Stimulated activated CD4-positive, alpha-beta T cell treated with anti-CD3 and anti-CD28 coated beads, Interleukin-1b, Interleukin-23, amount 100 ng/mL, for 1 hour (primary cell): Measurements from ENCODE around the gene ALDH3A1.

Experiments used
- DNase-seq, 2 donors: peaks; one replicate each; pipeline ENCODE4 v3.0.0-alpha.2; 2020; ENCODE audit warnings: low read depth in 2 of 2

The ALDH3A1 gene

GRCh38 chr17:19741832-19742457 is 6.2 kb downstream of the ALDH3A1 start:
- no peak for DNase-seq

GRCh38 chr17:19740933-19741332 is 7.2 kb downstream of the ALDH3A1 start:
- DNase-seq: no peak

GRCh38 chr17:19739241-19740201 is 8.6 kb downstream of the ALDH3A1 start:
- DNase-seq: no peak

- DNase-seq: no peak
These were observed 9.3 kb downstream of the ALDH3A1 start for GRCh38 chr17:19738757-19739156.

- no peak for DNase-seq
These were observed 10.0 kb downstream of the ALDH3A1 start for GRCh38 chr17:19738073-19738449.

- no peak for DNase-seq
These were observed 10.6 kb downstream of the ALDH3A1 start for GRCh38 chr17:19737305-19738072.

DNA sequence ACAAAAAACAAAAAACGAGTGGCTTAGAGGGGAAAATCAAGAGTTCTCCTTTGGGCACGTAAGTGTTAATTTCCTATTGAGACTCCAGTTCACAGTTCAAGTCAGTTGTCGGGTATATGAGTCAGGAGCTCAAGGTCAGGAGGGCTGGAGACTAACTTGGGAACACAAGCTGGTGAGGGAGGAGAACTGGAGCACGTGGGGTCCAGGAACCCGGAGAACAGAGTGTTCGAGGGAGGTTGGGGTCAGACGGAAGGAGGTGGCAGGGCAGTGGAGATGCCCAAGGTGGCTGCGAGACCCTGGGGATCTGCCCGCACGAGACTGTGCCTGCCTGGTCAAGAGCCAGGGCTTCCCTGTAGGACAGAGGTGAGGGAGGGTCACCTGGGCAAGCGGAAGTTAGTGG is 12.0 kb downstream of the ALDH3A1 start:
- DNase-seq: no peak

DNA sequence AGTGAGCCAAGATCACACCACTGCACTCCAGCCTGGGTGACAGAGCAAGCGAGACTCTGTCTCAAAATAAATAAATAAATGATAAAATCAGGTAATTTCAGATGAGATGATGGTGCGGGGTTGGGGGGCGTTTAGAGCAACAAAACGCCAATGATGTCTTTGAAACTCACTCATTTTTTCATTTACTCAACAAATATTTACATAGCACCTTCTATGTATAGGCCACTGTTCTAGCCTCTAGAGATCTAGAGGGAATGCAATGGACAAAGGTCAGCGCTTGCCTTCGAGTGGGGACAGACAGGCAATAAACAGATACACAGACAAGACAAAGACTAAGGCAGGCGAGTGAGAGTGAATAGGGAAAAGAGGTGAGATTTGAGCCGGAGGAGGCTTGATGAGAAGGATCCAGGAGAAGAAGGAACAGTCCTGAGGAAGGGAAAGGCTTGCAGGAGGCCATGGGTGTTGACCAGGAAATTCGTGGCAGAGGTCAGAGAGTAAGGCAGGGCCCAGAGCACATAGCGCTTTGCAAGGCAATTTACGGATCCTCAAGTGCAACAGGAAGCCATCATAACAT is 14.1 kb downstream of the ALDH3A1 start:
- no peak for DNase-seq

- no peak for DNase-seq
These were observed 16.5 kb downstream of the ALDH3A1 start for GRCh38 chr17:19731626-19732025.

- DNase-seq: no peak
These were observed 17.3 kb downstream of the ALDH3A1 start for GRCh38 chr17:19730843-19731242.

DNA sequence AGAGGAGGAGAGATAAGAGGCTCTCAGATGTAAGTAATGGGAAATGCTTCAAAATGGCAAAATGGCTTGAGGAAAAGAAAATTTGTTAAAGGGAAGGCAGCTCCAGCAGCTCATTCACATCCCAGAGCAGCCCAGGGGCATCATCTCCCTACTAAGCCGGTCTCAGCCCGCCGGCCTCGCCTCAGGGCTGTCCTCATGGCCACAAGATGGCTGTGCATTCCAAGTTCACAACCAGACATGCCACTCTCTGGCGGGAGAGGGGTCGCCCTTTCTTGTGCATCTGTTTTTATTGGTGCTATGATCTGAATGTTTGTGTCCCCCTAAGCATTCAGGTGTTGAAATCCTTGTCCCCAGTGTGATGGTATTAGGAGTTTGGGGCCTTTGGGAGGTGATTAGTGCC is 18.2 kb downstream of the ALDH3A1 start:
- DNase-seq: no peak

- DNase-seq: no peak
These were observed 20.0 kb downstream of the ALDH3A1 start for GRCh38 chr17:19728084-19728495.

DNA sequence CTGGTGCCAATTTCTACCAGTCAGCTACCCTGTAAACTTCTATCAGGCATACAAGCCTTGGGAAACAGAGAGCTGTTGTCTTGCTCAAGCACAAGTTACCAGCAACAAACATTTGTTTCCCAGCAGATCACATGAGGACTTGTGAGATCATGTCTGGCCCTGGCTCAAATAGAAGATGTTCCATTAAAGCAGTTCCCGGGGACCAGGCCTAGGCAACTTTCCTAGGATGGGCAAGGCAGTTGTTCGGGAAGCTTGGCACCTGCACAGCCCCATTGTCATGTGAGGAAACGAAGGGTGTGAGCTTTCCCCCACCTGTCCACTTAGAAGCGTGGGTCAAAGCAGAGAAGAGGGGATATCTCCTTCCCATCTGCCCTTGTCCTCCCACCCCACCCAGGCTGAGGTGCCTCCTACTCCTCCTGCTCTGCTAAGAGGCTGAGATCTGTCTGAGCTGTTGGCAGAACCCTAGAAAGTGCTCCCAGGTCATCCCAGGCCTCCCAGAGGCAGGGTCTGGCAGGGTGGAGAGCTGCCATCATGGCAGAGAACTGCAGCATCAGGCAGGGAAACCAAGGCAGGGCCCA is 20.5 kb downstream of the ALDH3A1 start:
- DNase-seq: no peak

GRCh38 chr17:19726631-19727376 is 21.3 kb downstream of the ALDH3A1 start:
- no peak for DNase-seq

GRCh38 chr17:19725486-19725885 is 22.6 kb downstream of the ALDH3A1 start:
- DNase-seq: no peak

DNA sequence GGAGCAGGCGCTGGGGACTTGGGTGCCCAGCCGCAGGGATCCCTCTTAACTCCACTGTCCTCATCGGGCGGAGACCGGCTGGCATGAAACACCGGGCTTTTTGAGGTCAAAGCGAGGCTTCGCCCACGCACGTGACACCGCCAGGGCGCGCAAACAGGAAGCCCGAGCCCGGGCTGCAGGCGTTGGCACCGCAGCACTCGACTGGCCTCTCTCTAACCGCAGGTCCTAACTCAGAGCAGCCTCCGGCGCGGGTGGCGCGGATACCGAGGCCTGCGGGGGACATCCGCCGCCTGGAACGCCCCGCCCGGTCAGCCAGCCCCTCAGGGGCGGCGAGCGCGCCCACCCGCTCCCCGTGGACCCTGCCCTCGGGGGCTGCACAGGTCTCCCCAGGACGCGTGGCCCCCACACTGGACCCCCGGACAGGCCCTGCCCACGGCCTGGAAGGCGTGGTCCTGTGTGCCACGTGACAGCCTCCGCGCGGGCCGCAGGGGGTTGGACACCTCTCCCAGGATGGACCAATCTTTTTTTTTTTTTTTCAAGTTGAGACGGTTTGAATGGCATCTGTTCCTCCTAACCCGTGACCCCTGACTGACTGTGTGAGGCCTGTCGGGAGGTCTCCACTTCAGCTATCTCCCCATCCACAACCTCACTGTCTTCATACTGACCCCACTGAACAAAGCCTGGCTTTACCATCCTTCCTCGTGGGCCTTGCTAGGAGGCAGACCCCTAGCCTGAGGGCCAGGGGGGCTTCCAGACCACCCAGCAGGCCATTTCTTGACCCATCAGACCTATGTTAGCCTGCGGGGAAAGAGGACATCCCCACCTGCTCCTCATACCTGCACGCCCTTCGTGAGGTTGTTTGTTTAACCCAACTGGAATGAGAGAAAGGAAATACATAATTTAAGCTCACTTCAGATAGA is 23.3 kb downstream of the ALDH3A1 start:
- DNase-seq: no peak

DNA sequence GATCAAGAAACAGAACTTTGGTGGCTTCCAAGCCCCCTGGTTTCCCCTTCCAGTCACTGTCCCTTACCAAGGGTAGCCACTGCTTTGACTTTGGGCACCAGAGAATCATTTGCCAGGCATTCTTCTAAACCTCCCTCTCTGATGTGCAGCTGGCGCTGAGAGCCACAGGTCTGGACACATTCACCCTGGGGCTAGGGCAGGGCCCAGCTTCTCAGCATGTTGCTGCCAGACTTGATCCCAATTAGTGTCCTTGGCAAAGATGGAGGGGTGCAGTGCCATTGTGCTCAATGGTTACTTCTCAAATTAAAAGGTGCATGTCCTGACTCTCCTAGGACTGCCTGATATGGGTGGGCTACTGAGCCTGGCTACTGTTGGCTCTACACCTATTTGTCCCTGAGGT is 24.1 kb downstream of the ALDH3A1 start:
- DNase-seq: no peak

GRCh38 chr17:19720631-19721426 is 27.3 kb downstream of the ALDH3A1 start:
- DNase-seq: no peak

DNA sequence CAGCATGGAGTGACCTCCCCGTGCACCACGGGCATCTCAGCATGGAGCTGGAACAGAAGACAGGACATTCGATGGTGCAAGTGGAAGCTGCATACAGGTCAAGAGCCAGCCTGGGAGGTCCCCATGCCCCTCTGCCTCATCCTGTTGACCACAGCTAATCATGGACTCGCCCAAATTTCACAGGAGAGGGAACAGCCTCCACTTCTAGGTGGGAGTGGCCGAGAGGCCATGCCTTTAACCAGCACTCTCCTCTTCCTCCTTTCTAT is 28.0 kb downstream of the ALDH3A1 start:
- DNase-seq: no peak
